ENCODE data around the gene DAPK3.
"Not testable (repeated sequence)": the region's sequence is repeated elsewhere in the genome, so short reads cannot be mapped to it uniquely, and the experiment has no call there.

Gene DAPK3

GRCh38 chr19:4000798-4001197 lies 29.9 kb upstream of the DAPK3 start:
- DNase-seq, result not testable (repeated sequence)

GRCh38 chr19:3998667-3999412 lies 27.9 kb upstream of the DAPK3 start:
- DNase-seq, result not testable (repeated sequence)

GRCh38 chr19:3995607-3996006 lies 24.7 kb upstream of the DAPK3 start:
- DNase-seq, result no peak

DNA sequence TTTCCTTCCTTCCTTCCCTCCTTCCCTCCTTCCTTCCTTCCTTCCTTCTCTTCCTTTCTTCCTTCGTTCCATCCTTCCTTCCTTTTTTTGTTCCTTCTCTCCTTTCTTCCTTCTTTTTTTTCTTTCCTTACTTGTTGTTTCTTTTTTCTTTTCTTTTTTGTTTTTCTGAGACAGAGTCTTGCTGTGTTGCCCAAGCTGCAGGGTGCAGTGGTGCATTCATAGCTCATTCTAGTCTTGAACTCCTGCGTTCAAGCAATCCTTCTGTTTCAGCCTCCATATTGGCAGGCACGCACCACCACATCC lies 19.9 kb upstream of the DAPK3 start:
- no peak for DNase-seq

DNA sequence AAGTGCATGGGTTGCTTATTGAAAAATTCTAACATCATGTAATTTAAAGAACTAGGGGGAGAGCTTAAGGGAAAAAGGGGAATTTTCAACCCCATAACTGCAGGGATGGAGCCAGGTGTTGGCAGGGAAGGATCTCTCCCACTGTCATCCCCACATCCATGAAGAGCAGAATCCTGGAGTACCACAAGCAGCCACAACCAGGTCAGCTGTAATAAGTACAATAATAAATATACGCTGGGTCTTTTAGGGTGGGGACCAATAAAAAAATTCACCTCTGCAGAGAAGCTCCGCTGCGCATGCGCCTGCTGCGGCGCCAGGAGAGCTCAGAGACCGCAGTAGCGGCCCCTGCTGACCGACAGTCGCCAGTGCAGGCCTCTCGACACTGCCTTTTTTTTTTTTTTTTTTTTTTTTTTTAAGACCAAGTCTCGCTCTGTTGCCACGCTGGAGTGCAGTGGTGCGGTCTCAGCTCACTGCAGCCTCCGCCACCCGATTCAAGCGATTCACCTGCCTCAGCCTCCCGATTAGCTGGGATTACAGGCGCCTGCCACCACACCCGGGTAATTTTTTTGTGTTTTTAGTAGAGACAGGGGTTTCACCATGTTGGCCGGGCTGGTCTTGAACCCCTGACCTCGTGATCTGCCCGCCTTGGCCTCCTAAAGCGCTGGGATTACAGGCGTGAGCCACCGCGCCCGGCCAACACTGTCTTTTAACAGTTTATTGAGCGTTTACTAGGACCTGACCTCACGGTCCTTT lies 16.9 kb upstream of the DAPK3 start:
- DNase-seq, result peak; percentile 83

GRCh38 chr19:3986260-3987041 lies 15.6 kb upstream of the DAPK3 start:
- peak; percentile 56 for DNase-seq

GRCh38 chr19:3985643-3986259 lies 14.9 kb upstream of the DAPK3 start:
- DNase-seq, result no peak

DNA sequence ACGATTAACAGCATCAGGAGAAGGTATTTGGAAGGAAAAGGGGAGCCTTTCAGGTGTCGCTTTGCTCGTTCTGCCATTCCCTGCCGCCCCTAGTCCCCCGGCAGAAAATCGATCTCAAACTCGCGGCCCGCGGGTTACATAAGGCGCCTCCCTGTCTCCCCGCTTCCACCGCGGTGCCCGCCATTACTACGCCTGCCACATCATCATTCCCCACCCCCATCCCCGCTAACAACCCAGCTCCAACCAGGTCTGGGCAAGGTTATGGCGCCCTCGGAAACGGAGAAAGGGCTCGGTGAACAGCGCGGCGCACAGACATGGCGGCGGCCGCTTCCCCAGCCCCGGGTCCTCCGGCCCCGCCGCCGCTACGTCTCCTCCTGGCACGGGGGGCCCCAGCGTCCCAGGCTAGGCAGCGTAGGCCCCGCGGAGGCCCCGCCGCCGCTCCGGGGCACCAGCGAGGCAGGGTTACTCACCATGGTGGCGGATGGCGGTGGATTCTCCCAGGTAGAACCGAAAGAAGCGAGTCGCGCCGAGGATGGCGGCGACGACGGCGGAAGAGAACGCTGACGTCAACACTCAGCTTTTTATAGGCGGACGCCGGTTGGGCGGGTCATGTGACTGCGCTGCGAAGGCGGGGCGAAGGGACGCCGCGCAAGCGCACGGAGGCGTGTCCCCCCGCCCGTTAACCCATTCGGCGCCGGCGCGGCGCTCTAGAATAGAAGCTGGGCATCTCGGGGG lies 14.2 kb upstream of the DAPK3 start, which contains the start of gene EEF2:
Gene EEF2 (minus strand): TSS at position 556 of the 735 bp plus-strand sequence. CDS start 83 bp downstream, at position 473.
- DNase-seq, result peak; percentile 93

DNA sequence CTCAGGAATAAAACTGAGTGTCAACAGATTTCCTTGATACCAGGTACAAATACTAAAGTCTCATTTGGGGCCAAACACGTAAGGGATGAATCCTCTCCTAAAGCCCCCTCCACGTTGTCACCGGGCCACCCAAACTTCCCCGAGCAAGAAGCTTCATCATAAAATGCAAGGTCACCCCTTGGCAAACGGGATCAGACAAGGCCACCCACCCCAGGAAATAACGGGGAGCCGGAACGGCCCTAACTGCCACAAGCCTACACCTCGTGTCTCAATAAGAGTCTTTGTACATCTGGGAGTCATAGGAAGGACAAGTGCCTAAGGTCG lies 13.6 kb upstream of the DAPK3 start:
- no peak for DNase-seq

GRCh38 chr19:3983936-3984583 lies 13.2 kb upstream of the DAPK3 start:
- DNase-seq, result no peak

DNA sequence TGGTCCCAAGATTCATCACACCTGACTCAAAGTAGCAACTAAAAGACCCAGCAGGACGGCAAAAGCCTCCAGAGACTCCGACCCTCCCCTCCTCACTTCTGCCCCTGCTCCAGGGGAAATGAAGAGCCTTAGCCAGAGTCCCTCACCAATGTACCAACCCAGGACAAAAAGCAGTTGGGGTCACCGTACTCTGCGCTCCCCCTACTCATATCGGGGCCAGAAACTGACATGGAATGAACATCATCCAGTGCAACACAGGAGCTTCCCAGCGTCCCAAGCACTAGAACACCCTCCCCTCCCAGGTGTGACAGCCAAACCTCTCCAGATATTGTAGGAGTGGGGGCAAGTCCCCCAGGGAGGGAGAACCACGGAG lies 12.6 kb upstream of the DAPK3 start:
- DNase-seq, result no peak

GRCh38 chr19:3982701-3983541 lies 12.0 kb upstream of the DAPK3 start:
- no peak for DNase-seq

GRCh38 chr19:3981736-3982681 lies 11.1 kb upstream of the DAPK3 start:
- DNase-seq, result no peak

GRCh38 chr19:3981373-3981735 lies 10.5 kb upstream of the DAPK3 start:
- DNase-seq, result no peak

DNA sequence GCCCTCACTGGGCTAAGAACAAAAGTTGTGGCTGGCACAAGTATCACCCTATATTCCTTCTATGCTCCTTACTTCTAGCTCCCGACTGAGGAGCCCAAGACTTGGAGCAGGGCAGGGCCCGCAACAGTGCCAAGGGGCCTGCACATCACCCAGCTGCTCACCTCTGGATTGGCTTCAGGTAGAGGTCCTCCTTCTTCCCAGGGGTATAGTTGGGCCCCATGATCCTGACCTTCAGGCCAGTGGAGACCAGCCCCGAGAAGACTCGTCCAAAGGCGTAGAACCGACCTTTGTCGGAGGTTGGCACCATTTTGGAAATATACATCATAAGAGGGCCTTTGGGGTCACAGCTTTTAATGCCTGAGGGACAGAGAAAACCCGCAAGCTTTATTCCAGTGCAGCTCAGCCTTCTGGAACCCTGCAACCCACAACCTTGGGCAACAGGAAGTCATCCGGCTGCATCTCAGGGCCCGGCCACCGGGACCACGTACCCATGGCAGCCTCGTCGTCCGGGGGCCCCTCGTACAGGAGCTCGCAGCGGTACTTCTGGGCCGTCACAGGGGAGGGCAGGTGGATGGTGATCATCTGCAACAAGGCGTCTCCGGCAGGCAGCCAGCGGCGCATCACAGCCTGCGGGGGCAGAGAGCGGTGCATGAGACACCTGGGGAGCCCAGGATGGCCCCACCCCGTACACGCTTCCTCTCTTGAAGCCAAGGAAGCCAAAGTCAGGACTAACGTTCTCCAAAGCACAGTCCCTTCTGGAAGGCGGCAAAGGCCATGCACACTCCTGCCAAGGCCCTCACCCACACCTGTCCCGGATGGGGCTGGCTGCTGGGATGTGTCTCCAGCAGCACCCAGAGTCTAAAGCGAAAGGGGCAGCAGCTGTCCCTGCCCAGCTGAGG lies 9.7 kb upstream of the DAPK3 start:
- DNase-seq, result no peak

DNA sequence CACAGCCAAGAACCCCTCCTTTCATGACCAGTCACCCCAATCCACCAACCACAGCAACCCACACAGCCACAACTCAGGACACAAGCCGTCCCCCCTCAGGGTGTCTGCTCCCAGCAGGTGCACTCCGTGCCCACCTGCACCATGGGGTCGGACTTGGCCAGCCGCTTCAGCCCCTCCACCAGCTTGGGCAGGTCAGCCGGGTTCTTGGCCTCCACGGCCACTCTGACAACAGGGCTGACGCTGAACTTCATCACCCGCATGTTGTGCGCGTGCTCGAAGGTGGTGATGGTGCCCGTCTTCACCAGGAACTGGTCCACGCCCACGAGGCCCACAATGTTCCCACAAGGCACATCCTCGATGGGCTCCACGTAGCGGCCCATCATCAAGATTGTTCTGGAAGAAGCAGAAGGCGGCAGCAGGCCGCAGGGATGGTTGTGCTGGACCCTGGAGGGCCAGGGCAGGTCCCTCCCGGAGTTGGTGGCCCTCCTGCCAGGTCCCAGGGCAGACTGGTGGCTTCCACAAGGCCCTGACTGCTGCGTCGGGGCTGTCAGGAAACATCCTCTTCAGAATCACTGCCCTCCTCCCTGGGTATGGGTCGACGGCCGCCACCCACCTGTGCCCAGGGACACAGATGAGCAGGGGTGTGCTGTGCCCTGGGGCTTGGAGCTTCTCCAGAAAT lies 8.9 kb upstream of the DAPK3 start:
- DNase-seq, result no peak

DNA sequence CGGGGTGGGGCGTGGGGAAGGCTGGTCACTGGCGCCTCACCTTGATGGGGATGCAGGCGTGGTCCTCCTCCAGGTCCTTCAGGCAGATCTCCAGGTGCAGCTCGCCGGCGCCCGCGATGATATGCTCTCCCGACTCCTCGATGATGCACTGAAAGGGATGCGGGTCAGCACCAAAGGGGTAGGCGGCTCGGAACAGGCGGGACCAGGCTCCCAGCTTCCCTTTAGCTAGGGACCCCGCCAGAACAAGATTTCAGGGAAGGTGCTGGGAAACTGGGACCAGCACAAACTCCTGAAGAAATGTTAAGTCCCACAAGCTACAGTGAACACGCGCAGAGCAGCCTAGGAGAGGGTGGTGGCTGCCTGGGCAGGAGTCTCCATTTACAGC lies 8.4 kb upstream of the DAPK3 start:
- no peak for DNase-seq

DNA sequence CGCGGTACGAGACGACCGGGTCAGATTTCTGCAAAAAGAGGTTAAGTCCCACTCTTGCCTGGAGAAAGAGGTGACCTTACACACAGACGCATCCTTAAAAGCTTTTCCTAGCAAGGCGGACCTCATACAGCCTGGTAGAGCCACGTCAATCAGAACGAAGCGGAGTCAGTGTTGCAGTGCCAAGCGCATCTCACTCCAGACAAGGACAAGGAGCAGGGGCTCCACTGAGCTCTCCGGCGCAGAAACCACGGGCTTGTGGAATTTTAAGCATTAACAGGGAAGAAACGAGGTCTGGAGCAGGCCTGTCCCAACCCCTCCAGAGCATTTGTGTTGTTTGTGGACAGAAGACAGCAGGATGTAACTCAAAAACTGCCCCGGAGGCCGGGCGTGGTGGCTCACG lies 7.2 kb upstream of the DAPK3 start:
- DNase-seq, result no peak
